GM21528 (cell line): ENCODE results near the gene KLHL6.
"Not testable (repeated sequence)": the region's sequence is repeated elsewhere in the genome, so short reads cannot be mapped to it uniquely, and the experiment has no call there.

Experiments used
- ATAC-seq: cut with Tn5 transposase; IDR thresholded peaks from one replicate; pipeline ENCODE4 v1.9.1; 2021; ENCODE audit warnings: mild to moderate bottlenecking, moderate library complexity; ENCODE audit not compliant: unreplicated experiment, low FRiP score

The KLHL6 gene

DNA sequence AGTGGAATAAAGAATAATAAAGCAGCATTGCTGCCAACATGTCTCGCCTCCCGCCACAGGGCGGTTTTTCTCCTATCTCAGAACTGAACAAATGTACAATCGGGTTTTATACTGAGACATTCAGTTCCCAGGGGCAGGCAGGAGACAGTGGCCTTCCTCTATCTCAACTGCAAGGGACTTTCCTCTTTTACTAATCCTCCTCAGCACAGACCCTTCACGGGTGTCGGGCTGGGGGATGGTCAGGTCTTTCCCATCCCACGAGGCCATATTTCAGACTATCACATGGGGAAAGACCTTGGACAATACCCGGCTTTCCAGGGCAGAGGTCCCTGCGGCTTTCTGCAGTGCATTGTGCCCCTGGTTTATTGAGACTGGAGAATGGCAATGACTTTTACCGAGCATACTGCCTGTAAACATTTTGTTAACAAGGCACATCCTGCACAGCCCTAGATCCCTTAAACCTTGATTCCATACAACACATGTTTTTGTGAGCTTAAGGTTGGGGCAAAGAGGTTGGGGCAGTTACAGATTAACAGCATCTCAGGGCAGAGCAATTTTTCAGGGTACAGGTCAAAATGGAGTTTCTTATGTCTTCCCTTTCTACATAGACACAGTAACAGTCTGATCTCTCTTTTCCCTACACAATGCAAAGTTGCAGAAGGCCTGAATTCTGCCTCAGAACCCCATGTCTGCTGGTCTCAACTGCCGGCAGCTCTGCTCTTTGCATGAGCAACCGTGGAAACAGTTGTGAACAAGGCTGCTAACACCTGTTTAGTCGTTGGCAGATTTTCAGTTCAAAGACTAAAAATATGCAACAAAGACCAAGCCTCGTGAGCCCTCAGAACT, 44.0 kb downstream of the KLHL6 start:
- not testable (repeated sequence) for ATAC-seq

DNA sequence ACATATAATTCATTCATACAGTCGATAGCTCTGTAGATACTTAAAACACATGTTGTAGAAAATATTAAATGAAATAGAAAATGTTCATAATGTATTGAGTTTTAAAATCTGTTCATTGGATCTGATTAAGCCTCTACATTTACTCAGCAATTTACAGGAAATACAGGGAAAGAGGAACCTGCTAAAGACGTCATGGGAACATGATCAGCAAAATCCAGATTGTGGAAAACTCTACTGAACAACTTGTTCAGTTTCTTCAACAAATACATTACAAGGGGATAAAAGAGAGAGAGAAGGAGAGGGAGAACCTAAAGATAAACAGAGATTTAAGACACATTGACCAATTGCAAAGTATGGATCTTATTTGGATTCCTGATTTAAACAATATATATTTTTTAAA, 46.7 kb downstream of the KLHL6 start:
- no peak for ATAC-seq

DNA sequence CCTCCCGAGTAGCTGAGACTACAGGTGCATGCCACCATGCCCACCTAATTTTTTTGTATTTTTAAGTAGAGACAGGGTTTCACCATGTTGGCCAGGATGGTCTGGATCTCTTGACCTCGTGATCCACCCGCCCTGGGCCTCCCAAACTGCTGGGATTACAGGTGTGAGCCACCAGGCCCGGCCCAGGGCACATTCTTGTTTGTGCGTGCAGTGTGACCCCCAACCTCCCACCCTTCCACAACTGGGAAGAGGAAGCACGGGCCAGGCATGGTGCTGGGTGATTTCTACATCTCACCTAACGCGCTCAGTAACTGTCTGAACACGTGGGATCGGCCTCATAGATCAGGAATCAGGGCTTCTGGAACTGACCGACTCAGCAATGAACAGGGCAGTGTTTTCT, 48.0 kb downstream of the KLHL6 start:
- ATAC-seq = no peak

DNA sequence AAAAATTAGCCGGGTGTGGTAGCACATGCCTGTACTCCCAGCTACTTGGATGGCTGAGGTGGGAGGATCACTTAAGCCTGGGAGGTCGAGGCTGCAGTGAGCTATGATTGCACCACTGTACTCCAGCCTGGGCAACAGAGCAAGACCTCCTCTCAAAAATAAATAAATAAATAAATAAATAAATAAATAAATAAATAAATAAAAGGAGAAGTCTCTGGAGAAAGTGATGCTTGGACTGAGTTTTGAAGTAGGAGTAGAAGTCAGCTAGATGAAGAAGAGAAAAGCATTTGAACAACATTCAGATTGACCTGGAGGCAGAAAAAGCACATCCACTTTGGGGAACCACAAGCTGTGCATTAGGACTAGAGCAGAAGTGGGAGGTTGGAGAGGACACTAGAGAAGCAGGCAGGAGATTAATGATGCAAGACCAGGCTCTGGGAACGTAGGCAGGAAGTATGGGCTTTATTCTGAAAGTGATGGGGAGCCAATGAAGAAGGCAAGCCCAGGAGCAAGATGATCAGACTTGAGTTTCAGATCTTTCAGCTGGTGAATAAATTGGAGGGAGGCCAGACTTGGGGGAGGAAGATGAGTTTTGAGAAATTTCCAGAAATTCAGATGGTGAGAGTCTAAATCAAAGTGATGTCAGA, 48.7 kb downstream of the KLHL6 start:
- no peak for ATAC-seq

DNA sequence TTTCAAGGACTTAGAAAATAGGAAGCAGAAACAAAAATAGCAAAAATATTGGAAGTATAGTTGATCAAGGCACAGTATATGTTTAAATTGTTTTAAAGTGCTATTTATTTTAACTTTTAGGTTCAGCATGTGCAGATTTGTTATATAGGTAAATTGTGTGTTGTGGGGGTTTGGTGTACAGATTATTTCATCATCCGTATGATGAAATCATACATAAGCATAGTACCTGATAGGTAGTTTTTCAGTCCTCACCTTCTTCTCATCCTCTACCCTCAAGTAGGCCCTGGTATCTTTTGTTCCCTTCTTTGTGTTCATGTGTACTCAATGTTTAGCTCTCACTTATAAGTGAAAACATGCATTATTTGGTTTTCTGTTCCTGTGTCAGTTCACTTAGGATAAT, 50.9 kb downstream of the KLHL6 start:
- ATAC-seq = no peak

DNA sequence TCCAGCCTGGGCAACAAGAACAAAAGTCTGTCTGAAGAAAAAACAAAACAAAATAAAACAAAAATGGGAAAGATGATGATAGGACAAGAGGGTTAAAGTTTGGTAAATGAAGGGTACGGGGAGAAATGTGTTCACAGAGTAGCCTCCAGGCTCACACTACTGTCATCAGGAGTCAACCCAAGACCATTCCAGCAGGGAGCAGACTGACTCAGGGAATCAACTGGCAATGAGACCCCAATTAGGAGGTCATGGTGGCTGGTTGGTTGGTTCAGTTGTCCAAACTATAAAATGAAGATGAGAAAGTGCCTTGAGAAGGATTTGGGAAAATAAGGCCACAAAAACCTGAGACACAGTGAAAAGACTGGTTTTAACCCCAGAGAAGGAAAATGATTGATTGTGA, 51.8 kb downstream of the KLHL6 start:
- no peak for ATAC-seq

DNA sequence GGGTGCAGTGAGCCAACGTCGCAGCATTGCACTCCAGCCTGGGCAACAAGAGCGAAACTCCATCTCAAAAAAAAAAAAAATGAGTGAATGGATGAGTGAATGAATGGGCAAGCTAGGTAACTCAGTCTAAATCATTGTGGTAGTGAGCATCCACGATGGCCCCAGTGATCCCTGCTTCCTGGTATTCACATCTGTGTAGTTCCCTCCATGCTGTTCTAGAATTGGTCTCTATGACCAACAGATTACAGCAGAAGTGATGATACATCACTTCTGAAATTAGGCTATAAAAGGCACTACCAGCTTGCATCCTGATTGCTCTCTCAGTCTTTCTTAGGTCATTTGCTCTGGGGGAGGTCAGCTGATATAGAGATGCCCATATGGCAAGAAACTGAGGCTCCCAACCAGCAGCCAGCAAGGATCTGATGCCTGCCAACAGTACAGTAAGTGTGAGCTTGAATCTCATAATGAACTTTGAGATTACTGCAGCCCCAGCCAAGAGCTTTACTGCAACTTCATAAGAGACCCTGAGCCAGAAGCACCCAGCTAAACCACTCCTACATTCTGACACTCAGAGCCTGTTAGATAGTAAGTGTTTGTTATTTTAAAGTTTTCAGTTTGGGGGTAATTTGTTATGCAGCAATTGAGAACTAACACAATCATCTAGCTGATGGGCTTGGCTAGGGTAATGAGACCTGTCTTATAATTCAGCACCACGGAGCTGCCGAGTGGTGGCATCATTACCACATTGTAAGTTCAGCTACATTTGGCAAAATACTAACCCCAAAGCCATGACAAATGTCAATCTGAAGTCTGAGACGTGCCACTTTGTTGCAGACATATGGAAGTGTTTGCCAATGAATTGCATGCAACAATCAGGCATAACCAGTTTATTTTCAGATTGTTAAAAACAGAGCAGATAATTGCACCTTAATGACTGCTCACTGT, 53.0 kb downstream of the KLHL6 start:
- ATAC-seq = no peak

DNA sequence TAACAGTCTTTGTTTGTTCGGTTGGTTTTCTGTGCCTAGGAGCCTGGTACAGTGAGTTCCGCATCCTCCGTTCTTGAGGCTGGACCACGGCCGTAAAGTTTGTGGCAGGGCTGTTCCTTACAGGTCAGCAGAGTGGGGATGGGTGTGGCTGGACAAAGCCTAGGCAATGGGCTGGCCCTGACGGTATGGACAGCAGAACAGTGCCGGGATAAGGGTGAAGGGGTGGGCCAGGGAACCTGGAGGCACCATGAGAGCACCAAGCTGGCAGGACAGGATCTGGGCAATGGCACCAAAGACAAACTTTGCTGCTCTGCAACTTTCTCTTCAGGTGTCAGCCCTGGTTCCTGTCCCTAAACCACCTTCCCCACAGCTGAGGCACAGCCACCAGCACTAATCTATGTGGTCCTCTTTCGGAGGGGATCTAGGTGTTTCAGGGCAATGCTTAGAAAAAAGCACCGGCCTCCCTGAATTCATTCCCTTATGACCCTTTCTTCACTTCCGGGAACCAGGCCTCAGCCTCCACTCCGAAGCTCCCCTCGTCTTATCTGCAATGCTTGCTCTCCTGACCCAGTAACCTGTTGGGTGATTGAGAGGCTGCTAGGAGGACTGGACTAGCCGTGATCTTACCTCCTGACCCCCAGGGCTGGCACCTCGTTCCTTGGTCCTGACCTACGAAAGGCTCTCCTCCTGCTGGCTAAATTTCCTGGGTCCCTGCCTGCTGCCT, 54.4 kb downstream of the KLHL6 start:
- ATAC-seq = no peak

DNA sequence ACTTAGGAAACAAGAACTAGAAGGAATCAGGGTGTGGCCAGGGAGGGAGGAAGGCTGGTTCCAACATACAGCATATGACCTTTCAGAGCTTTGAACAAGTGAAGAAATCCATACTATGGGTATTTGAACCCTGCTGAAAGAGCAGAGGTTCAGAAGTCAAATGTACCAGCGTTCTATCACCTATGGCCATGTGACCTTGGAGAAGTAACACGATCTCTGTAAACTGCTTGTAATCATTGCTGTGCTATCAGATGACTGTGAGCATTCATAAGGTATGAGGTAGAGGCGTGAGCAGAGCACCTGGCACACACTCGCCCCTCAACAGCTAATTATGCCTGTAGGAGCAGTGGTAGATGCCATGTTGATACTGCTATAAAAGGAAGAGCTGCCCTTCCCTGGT, 55.2 kb downstream of the KLHL6 start:
- no peak for ATAC-seq

DNA sequence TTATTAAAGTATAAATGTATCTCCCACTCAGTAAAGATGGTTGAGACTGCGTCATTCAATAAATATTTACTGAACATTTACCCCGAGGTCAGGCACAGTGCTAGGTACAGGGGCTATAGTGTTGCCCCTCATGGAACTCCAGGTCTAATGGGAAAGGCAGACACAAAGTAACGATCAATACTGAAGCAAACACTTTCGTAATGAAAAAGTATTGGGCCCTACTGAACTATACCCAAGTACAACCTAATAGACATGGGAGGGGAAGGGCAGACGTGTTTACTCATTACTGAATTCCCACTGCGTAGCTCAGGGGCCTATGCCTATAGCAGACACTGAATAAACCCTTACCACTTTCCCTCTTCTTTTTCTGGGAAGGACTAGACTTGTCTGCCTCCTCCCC, 56.9 kb downstream of the KLHL6 start:
- ATAC-seq = no peak

DNA sequence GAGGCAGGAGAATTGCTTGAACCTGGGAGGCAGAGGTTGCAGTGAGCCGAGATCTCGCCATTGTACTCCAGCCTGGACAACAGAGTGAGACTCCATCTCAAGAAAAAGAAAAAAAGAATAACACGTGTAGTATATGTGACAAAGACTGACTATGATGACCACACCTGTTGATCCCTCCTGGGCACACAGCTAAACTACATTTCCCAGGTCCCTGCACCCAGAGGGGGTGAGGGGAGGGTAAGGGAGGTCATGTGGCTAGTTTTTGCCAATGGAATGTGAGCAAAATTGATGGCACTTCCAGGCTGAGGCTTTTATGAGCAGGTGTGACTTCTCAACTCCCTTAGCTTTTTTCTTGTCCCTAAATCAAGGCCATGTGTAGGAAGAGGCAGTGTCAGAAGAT, 58.2 kb downstream of the KLHL6 start:
- ATAC-seq = no peak

DNA sequence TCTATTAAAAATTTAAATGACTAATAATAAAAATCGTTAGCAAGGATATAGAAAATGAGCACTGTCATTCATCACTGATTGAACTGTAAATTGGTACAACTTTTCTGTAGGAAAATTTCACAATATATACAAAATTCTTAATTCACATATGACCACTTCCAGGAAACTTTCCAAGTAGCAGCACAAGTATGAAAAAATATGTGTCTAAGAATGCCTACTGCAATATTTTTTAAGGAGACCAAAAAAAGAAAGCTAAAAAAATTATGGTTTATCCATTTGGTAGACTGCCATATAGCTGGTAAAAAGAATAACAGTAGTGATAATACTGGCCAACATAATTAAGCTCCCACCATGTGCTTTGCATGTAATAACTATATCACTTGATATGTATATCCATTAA, 59.2 kb downstream of the KLHL6 start:
- ATAC-seq = no peak

DNA sequence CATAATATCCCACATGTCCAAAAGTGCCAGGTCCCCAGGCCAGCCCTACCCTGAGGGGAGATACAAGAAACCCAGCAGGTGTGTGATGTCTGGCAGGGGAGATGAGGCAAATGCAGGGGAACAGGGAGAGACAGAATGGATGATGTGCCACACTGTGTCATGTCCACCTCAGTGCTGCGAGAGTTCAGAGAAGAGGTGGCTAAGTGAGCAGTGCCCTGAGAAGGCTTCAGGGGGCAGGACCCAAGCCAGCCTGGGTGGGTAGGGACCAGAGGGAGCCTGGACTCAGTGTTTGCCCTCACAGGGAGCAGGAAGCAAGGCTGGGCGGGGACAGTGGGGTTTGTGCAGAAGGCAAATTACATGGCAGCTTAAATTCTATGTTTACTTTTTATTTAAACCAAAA, 61.2 kb downstream of the KLHL6 start:
- ATAC-seq = no peak

DNA sequence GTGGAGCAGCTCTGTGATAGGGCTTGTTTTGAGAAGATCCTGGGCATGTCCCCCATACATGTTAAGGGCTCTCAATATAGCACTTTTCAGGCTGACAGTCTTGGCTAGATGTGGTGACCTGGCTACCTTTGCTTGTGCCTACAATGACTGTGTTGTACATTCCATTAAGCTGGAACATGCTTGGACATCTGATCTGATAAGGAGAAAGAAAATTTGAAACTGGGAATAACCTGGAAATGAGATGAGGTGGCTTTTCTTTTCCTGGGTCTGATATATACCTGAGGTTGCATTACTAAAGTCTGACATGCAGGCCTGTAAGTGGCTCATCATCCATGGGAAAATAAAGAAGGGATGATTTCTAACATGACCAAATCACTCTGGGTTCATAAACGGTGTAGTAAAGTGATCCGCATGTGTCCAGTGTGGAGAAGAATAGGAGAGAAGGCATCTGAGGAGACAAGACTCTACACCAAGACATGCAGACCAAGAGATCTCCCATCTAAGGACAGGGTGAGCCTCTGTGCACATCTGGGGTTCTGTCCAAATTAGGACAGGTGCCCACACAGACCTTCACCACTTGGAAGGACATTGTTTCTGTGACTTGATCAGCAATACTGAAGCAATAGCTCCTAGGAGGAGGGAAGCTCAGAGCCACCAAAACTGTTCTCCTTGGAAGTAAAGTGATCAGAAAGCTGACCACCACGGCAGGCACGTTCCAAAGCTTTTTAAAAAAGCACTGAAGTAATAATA, 62.0 kb downstream of the KLHL6 start:
- ATAC-seq = no peak

DNA sequence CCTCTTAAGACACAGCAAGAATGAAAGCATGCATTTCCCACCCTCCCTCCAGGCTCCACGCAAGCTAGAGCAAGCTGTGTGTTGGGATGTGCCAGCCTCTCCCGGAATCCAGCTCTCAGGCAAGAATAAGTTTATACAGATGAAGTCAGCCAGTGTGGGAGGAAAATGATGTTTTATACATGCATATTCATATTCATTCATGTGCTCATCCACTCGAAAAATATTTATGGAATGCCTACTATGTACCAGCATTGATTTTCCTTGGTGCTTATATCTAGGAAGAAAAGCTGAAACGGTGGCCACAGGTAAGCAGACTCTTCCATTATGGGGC, 62.7 kb downstream of the KLHL6 start:
- no peak for ATAC-seq

DNA sequence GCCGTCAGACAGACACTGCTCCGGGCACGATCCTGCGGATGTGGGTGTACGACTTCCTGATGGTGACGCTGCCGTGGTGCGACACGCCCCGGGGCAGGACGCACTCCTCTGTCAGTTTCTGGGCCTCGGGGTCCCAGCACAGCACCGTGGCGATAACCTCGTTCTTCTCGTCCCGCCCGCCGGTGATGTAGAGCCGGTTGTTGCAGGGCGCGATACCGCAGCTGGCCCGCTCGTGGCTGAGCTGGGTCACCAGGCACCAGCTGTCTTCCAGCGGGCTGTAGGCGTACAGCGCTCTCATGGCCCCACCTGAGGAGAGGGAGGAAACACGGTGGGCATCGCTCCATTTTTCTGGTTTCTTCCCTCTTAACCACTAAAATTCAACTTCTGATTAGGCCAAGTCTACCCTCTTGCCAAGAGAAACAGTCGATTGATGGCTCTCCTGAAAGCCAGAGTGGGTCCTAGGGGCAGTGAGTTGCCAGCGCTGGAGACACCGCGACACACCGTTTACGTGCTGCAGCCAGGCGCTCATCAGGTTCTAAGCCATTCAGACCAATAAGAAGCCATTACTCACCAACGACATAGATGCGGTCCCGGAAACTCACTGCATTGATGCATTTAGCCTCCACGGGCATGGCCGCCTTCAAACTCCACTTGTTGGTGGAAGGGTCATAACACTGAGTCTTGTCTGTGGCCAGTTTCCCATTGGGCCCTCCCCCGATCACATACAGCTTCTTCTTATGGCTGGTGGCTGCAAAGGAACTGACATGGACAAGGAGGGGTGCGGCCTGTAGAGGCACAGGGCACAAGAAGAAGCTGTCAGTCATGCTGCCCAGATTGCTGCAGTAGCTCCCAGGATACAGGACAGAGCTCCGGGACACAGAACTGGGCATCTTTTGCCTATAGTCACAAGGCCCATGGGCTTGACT, 63.3 kb downstream of the KLHL6 start:
- ATAC-seq = no peak

DNA sequence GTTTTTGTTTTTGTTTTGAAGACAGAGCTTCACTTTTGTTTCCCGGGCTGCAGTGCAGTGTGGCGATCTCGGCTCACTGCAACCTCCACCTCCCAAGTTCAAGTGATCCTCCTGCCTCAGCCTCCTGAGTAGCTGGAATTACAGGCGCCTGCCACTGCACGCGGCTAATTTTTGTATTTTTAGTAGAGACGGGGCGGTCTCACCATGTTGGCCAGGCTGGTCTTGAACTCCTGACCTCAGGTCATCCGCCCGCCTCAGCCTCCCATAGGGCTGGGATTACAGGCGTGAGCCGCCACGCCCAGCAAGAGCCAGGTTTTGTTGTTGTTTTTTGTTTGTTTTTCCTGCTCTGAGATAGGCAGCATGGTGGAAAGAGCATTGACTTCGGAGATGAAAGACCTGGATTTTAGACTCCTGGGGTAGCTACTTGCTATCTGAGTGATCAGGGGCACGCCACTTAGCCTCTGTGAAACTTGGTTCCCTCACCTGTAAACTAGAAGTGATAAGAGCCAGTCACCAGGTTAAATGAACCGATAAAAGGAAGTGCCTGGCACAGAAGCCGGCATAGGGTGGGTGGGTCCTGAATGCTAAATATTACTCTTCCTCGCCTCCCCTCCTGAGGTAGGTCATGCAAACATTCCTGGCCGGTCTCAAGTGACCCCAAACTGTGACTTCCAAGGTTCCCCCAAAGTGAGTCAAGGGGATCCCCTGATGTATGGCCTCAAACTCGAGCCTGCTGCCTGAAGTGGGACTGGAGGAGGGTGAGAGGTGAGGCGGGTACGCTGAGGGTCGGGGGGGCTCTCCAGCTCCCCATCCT, 64.2 kb downstream of the KLHL6 start:
- ATAC-seq = no peak

DNA sequence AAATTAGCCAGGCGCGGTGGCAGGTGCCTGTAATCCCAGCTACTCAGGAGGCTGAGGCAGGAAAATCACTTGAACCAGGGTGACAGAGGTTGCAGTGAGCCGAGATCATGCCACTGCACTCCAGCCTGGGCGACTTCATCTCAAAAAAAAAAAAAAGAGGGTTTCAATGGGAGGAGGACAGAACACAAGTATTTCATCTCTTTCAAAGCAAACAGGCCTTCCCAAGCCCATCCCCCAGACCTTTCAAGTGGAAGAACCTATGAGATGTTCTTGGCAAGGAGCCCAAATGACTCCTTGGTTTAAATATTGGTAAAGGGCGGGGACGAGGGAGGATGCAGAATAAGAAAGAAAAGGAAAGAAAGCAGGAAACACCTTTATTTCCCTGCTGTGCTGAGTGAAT, 64.9 kb downstream of the KLHL6 start:
- no peak for ATAC-seq
